HG03103 (cell line): ENCODE measurements around the gene TRIOBP.
A peak's percentile ranks its signal among the peaks of the same experiment; 100 is the strongest.

Experiments used
- ATAC-seq: cut with Tn5 transposase; IDR thresholded peaks from one replicate; pipeline ENCODE4 v1.9.1; 2021; ENCODE audit warnings: low read depth; ENCODE audit not compliant: unreplicated experiment

The TRIOBP gene

GRCh38 chr22:37726241-37726887 lies 29.5 kb downstream of the TRIOBP start:
- ATAC-seq = no peak

- no peak for ATAC-seq
These were observed 31.8 kb downstream of the TRIOBP start for GRCh38 chr22:37728620-37729019.

GRCh38 chr22:37731804-37732471 lies 35.1 kb downstream of the TRIOBP start:
- no peak for ATAC-seq

- no peak for ATAC-seq
These were observed 36.1 kb downstream of the TRIOBP start for GRCh38 chr22:37732699-37733607.

- ATAC-seq = no peak
These were observed 37.0 kb downstream of the TRIOBP start for GRCh38 chr22:37733625-37734401.

- no peak for ATAC-seq
These were observed 37.5 kb downstream of the TRIOBP start for GRCh38 chr22:37734402-37734700.

- no peak for ATAC-seq
These were observed 38.2 kb downstream of the TRIOBP start for GRCh38 chr22:37734964-37735451.

GRCh38 chr22:37739035-37739434 lies 42.2 kb downstream of the TRIOBP start:
- ATAC-seq = no peak

- ATAC-seq = no peak
These were observed 42.8 kb downstream of the TRIOBP start for GRCh38 chr22:37739611-37740049.

- ATAC-seq = no peak
These were observed 43.8 kb downstream of the TRIOBP start for GRCh38 chr22:37740455-37741311.

- no peak for ATAC-seq
These were observed 44.5 kb downstream of the TRIOBP start for GRCh38 chr22:37741312-37741795.

- ATAC-seq = no peak
These were observed 45.7 kb downstream of the TRIOBP start for GRCh38 chr22:37742376-37743171.

GRCh38 chr22:37744589-37744988 lies 47.7 kb downstream of the TRIOBP start:
- no peak for ATAC-seq

GRCh38 chr22:37745548-37746365 lies 48.9 kb downstream of the TRIOBP start:
- peak; percentile 47 for ATAC-seq

GRCh38 chr22:37746366-37747079 lies 49.7 kb downstream of the TRIOBP start:
- no peak for ATAC-seq

GRCh38 chr22:37747080-37747714 lies 50.3 kb downstream of the TRIOBP start:
- ATAC-seq = no peak

- no peak for ATAC-seq
These were observed 50.9 kb downstream of the TRIOBP start for GRCh38 chr22:37747715-37748100.
